ENCODE data around the gene APOA4.
"Not testable (repeated sequence)": the region's sequence is repeated elsewhere in the genome, so short reads cannot be mapped to it uniquely, and the experiment has no call there.

The APOA4 gene

GRCh38 chr11:116801662-116802061, 21.4 kb downstream of the APOA4 start:
- not testable (repeated sequence) for DNase-seq (ENCODE audit: low read depth in 2 of 2)

- no peak for DNase-seq (ENCODE audit: low read depth in 2 of 2)
Observed at GRCh38 chr11:116800610-116801009, 22.5 kb downstream of the APOA4 start.

GRCh38 chr11:116798368-116798767, 24.7 kb downstream of the APOA4 start:
- no peak for DNase-seq (ENCODE audit: low read depth in 2 of 2)

GRCh38 chr11:116797816-116798215, 25.3 kb downstream of the APOA4 start:
- no peak for DNase-seq (ENCODE audit: low read depth in 2 of 2)

- DNase-seq (ENCODE audit: low read depth in 2 of 2) = no peak
Observed at GRCh38 chr11:116796548-116796947, 26.6 kb downstream of the APOA4 start.

- DNase-seq (ENCODE audit: low read depth in 2 of 2) = no peak
Observed at GRCh38 chr11:116794851-116795250, 28.3 kb downstream of the APOA4 start.

GRCh38 chr11:116793772-116794097, 29.4 kb downstream of the APOA4 start:
- DNase-seq (ENCODE audit: low read depth in 2 of 2) = no peak

GRCh38 chr11:116792869-116793771, 30.0 kb downstream of the APOA4 start:
- DNase-seq (ENCODE audit: low read depth in 2 of 2) = no peak

- no peak for DNase-seq (ENCODE audit: low read depth in 2 of 2)
Observed at GRCh38 chr11:116792144-116792868, 30.8 kb downstream of the APOA4 start.

GRCh38 chr11:116791813-116792143, 31.3 kb downstream of the APOA4 start, which contains the start of gene APOA5:
TSS of gene APOA5 (minus strand) at chr11:116791879. CDS start at chr11:116791860, 19 bp downstream.
- DNase-seq (ENCODE audit: low read depth in 2 of 2) = no peak

- DNase-seq (ENCODE audit: low read depth in 2 of 2) = peak; percentile 45 to 79
Observed at GRCh38 chr11:116791002-116791812, 31.9 kb downstream of the APOA4 start.

GRCh38 chr11:116790167-116791001, 32.7 kb downstream of the APOA4 start:
- DNase-seq (ENCODE audit: low read depth in 2 of 2) = no peak

- DNase-seq (ENCODE audit: low read depth in 2 of 2) = no peak
Observed at GRCh38 chr11:116788975-116789374, 34.1 kb downstream of the APOA4 start.

- DNase-seq (ENCODE audit: low read depth in 2 of 2) = no peak
Observed at GRCh38 chr11:116788534-116788933, 34.6 kb downstream of the APOA4 start.

GRCh38 chr11:116787786-116788486, 35.2 kb downstream of the APOA4 start, which contains the start of gene ZPR1:
TSS of gene ZPR1 (minus strand) at chr11:116788023. CDS start at chr11:116787990, 33 bp downstream.
- DNase-seq (ENCODE audit: low read depth in 2 of 2) = peak; percentile 72 to 84

- no peak for DNase-seq (ENCODE audit: low read depth in 2 of 2)
Observed at GRCh38 chr11:116787436-116787785, 35.7 kb downstream of the APOA4 start.

- no peak for DNase-seq (ENCODE audit: low read depth in 2 of 2)
Observed at GRCh38 chr11:116786966-116787365, 36.1 kb downstream of the APOA4 start.

GRCh38 chr11:116786326-116786725, 36.8 kb downstream of the APOA4 start:
- DNase-seq (ENCODE audit: low read depth in 2 of 2) = no peak

- DNase-seq (ENCODE audit: low read depth in 2 of 2) = no peak
Observed at GRCh38 chr11:116782728-116783127, 40.4 kb downstream of the APOA4 start.

- DNase-seq (ENCODE audit: low read depth in 2 of 2) = no peak
Observed at GRCh38 chr11:116778556-116778955, 44.5 kb downstream of the APOA4 start.

GRCh38 chr11:116777056-116777455, 46.0 kb downstream of the APOA4 start:
- no peak for DNase-seq (ENCODE audit: low read depth in 2 of 2)
